ENCODE measurements around the gene PACS2. TPM values are rescaled to one million over a fixed set of nuclear protein-coding genes. Genes with fewer than 3 reads are reported as not detected.
A peak's percentile ranks its signal among the peaks of the same experiment; 100 is the strongest.

Gene PACS2
- total and polyA plus RNA-seq, 4 donors: 5.1 to 21.9 (median 9.8) TPM

GRCh38 chr14:105395538-105395854 lies 80.9 kb downstream of the PACS2 start:
- H3K27ac ChIP-seq (ENCODE audit: low read depth in 1 of 2, low read length in 2 of 2): no peak overlapping the region
- no peak overlapping the region for H3K4me3 ChIP-seq (ENCODE audit: low read depth in 1 of 3, low read length in 3 of 3)
- no peak for TF ChIP-seq HNF4A (conservative IDR thresholded peaks at IDR 0.05)
- TF ChIP-seq SP1 (IDR thresholded peaks at IDR 0.05): no peak
- DNase-seq (ENCODE audit: low spot score): no peak
- no peak overlapping the region for H3K9ac ChIP-seq (ENCODE audit: low read depth in 1 of 2, low read length in 2 of 2)
- 95% methylated on average over 8 of the region's 8 CpGs for WGBS
- peaks cover 5 to 16% (median 10%) of the 10 kb centered on the region in 4 donors for H3K4me1 ChIP-seq (ENCODE audit: control insufficient read depth in 4 of 4, insufficient read depth in 4 of 4, low read length in 3 of 4)
- H3K36me3 ChIP-seq (ENCODE audit: control insufficient read depth in 4 of 4, insufficient read depth in 3 of 4, low read depth in 1 of 4, low read length in 3 of 4): peaks cover 0 to 2% (median 0%) of the 10 kb centered on the region in 4 donors
- no peaks in the 10 kb centered on the region for H3K27me3 ChIP-seq (ENCODE audit: control insufficient read depth in 4 of 4, insufficient read depth in 4 of 4, low read length in 3 of 4)
- no peaks in the 10 kb centered on the region for H3K9me3 ChIP-seq (ENCODE audit: control insufficient read depth in 4 of 4, low read length in 3 of 4)

DNA sequence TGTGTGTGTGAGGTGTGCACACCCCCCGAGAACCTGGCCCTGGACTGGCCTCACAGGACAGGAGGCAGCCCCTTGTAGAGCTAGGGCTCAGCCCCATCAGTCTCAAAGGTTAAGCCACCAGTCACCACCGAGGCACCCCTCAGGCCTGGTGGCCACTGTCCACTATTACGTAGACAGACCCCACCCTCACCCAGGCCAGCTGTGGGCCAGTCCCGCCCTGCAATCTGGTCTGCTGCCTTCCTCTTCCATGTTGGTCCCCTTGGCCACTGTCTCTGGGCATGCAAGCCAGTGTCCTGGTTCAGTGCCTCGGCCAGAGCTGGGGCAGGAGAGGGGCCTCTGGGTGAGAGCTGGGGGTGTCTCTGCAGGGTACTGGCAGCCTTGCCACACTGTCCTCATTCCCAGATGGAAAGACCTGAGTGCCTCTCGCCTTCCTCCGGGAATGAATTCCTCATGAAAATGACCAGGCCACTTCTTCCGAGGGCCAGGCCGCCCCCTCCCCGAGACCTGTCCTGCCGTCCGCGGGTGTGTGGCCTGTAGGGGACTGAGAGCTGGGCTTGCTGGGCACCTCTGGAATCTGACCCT lies 82.9 kb downstream of the PACS2 start:
- 92% methylated on average over 13 of the region's 13 CpGs for WGBS
- TF ChIP-seq HNF4A (conservative IDR thresholded peaks at IDR 0.05) (no peak), REST (IDR thresholded peaks at IDR 0.05) (no peak), FOXA1 (IDR thresholded peaks at IDR 0.05) (no peak), MAX (IDR thresholded peaks at IDR 0.05) (no peak), RXRA (IDR thresholded peaks at IDR 0.05) (no peak), FOXA2 (IDR thresholded peaks at IDR 0.05) (no peak), YY1 (IDR thresholded peaks at IDR 0.05) (no peak), RAD21 (IDR thresholded peaks at IDR 0.05) (no peak), NR2F2 (IDR thresholded peaks at IDR 0.05) (no peak), CTCF (IDR thresholded peaks at IDR 0.05; ENCODE audit: low read depth, low read length, missing input control) (no peak), ATF3 (IDR thresholded peaks at IDR 0.05) (no peak)
- Histone ChIP-seq H3K4me1 (ENCODE audit: control insufficient read depth in 4 of 4, insufficient read depth in 4 of 4, low read length in 3 of 4) (peaks cover 5 to 16% (median 10%) of the 10 kb centered on the region in 4 donors), H3K4me3 (ENCODE audit: low read depth in 1 of 3, low read length in 3 of 3) (peak overlapping the region in 2 of 3 donors; percentile 71 to 93), H3K36me3 (ENCODE audit: control insufficient read depth in 4 of 4, insufficient read depth in 3 of 4, low read depth in 1 of 4, low read length in 3 of 4) (peaks cover 0 to 4% (median 2%) of the 10 kb centered on the region in 4 donors), H3K9me3 (ENCODE audit: control insufficient read depth in 4 of 4, low read length in 3 of 4) (no peaks in the 10 kb centered on the region), H3K9ac (ENCODE audit: low read depth in 1 of 2, low read length in 2 of 2) (no peak overlapping the region), H3K27ac (ENCODE audit: low read depth in 1 of 2, low read length in 2 of 2) (peak overlapping the region in 1 of 2 donors; percentile 82), H3K27me3 (ENCODE audit: control insufficient read depth in 4 of 4, insufficient read depth in 4 of 4, low read length in 3 of 4) (no peaks in the 10 kb centered on the region)
- DNase-seq (ENCODE audit: low spot score): no peak
